HEK293T (cell line): ENCODE measurements around the gene BHLHE41.

Experiments used
- CTCF ChIA-PET: fragments of 350-600 bp; formaldehyde crosslinking; extraction: SDS; loops from one replicate; lab custom pipeline; 2021; ENCODE audit warnings: antibody characterized with exemption, inconsistent platforms; lab: Yijun Ruan, JAX
- POLR2A ChIA-PET: fragments of 350-600 bp; formaldehyde crosslinking; extraction: SDS; loops from one replicate; lab custom pipeline; 2020; ENCODE audit warnings: antibody characterized with exemption, inconsistent platforms; lab: Yijun Ruan, JAX
- DNase-seq: peaks from one replicate; pipeline ENCODE4 v3.0.0; 2012; ENCODE audit warnings: mixed read lengths; ENCODE audit errors: extremely low spot score
- ARNT ChIP-seq: fragments of 450-650 bp; IDR thresholded peaks from 2 replicates; pipeline ENCODE4 v1.6.1; 2017; ENCODE audit warnings: mild to moderate bottlenecking
- BHLHE40 ChIP-seq: fragments of 450-650 bp; IDR thresholded peaks from 2 replicates; pipeline ENCODE4 v1.6.1; 2016; ENCODE audit warnings: mild to moderate bottlenecking, moderate library complexity, borderline replicate concordance
- CTBP1 ChIP-seq: fragments of 450-650 bp; IDR thresholded peaks from 2 replicates; pipeline ENCODE4 v1.6.1; 2016; ENCODE audit warnings: borderline replicate concordance
- ELF4 ChIP-seq: fragments of 450-650 bp; IDR thresholded peaks from 2 replicates; pipeline ENCODE4 v1.6.1; 2017; ENCODE audit warnings: antibody characterized with exemption
- FOXA1 ChIP-seq: fragments of 450-650 bp; IDR thresholded peaks from 2 replicates; pipeline ENCODE4 v1.6.1; 2016; ENCODE audit warnings: mild to moderate bottlenecking
- FOXK2 ChIP-seq: fragments of 450-650 bp; IDR thresholded peaks from 2 replicates; pipeline ENCODE4 v1.6.1; 2016; ENCODE audit warnings: mild to moderate bottlenecking
- FOXM1 ChIP-seq: fragments of 450-650 bp; IDR thresholded peaks from 2 replicates; pipeline ENCODE4 v1.6.1; 2017; ENCODE audit warnings: mild to moderate bottlenecking, borderline replicate concordance
- HDGF ChIP-seq: fragments of 450-650 bp; IDR thresholded peaks from 2 replicates; pipeline ENCODE4 v1.6.1; 2017; ENCODE audit warnings: antibody characterized with exemption, borderline replicate concordance
- L3MBTL2 ChIP-seq: fragments of 450-650 bp; conservative IDR thresholded peaks from 2 replicates; pipeline ENCODE4 v1.6.1; 2016; ENCODE audit warnings: mild to moderate bottlenecking
- LEF1 ChIP-seq: fragments of 450-650 bp; IDR thresholded peaks from 2 replicates; pipeline ENCODE4 v1.6.1; 2017; ENCODE audit warnings: mild to moderate bottlenecking, borderline replicate concordance
- NFRKB ChIP-seq: fragments of 450-650 bp; IDR thresholded peaks from 2 replicates; pipeline ENCODE4 v1.6.1; 2016; ENCODE audit warnings: mild to moderate bottlenecking, moderate library complexity
- SP1 ChIP-seq: fragments of 450-650 bp; IDR thresholded peaks from 2 replicates; pipeline ENCODE4 v1.6.1; 2017
- SUZ12 ChIP-seq: fragments of 450-650 bp; IDR thresholded peaks from 2 replicates; pipeline ENCODE4 v1.6.1; 2016; ENCODE audit warnings: mild to moderate bottlenecking
- TARDBP ChIP-seq: fragments of 450-650 bp; IDR thresholded peaks from 2 replicates; pipeline ENCODE4 v1.6.1; 2016
- ZNF384 ChIP-seq: fragments of 450-650 bp; IDR thresholded peaks from 2 replicates; pipeline ENCODE4 v1.6.1; 2016
- TF ChIP-seq, protein P1 (sequence below): fragments of 450-650 bp; IDR thresholded peaks from 2 replicates; pipeline ENCODE4 v1.6.1; 2016

Gene BHLHE41

DNA sequence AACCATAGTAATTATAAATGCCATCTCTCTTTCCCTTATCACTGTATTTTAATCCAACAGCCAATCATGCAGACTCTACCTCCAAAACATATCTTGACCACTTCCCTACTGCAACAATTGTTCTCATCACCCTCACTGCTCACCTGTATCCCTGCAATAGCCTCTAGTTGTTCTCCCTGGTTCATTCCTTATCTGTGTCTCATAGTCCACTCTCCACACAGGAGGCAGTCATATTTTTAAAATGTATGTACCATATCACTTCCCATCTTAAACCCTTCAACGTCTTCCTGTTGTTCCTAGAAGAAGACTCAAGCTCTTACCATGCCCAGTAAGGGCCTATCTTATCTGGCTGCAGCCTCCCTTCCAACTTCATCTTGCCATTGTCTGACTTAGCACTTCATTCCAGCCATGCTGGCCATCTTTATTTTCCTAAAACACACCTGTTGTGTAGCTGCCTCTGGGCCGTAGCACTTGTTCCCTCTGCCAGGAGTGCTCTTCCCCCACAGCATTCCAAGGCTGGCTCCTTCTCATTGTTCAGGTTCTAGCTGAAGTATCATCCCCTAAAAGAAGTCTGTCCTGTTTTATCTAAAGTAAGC lies 27.8 kb upstream of the BHLHE41 start:
- TF ChIP-seq NFRKB = no peak
- TF ChIP-seq FOXA1 = no peak
- no peak for DNase-seq
- ChIA-PET POLR2A (interaction anchor here (1.0 kb wide), 1 partner anchor 25 kb away, joined by 3 read pairs; no protein-coding TSS in a partner anchor), CTCF (interaction anchor here (1.0 kb wide), 1 partner anchor 12 kb away, joined by 4 read pairs; no protein-coding TSS in a partner anchor)

DNA sequence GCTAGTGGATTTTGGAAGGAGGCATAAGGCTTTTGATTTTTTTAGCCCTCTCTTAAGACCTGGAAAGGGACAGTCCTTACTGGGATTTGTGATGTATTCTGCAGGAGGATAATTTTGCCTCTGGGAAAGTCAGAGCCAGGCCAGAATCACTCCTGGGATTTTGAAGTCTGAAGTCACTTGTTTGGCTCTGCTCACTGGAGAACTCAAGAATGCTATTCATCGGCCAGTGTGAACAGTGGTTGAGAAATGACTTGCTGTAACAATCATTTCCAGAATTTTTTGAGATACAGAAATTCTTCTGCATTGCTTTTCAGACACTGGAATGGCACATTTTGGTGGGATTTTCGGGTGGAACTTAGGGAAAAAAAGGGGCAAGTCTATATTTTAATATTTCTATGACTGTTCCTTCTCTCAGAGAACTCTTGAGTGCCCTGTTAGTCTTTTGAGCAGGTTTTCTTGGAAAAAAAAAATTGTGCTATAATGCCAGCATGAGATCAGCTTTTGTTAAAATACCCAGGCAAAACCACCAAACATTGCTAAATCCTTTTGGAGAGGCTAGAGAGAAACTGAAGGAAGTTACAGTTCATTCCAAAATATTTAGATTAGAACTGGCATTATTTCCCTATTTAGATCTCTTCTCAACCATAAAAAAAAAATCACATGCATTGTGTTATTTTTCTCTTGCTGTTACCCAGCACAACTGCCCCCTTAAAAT lies 26.1 kb upstream of the BHLHE41 start:
- no peak for DNase-seq
- ChIA-PET POLR2A (interaction anchor here (1.2 kb wide), 1 partner anchor 26 kb away, joined by 4 read pairs; the partner anchor contains the start of gene BHLHE41), CTCF (interaction anchor here (0.6 to 1.0 kb wide), 2 partner anchors 16 to 674 kb away, joined by 3 to 4 read pairs; no protein-coding TSS in a partner anchor)
- TF ChIP-seq TARDBP (no peak), LEF1 (no peak), HDGF (no peak), CTBP1 (no peak), BHLHE40 (no peak), FOXA1 (no peak), SP1 (no peak), SUZ12 (no peak), ELF4 (no peak), ZNF384 (no peak), FOXK2 (no peak), ARNT (no peak), FOXM1 (no peak)
- TF ChIP-seq, protein P1, sequence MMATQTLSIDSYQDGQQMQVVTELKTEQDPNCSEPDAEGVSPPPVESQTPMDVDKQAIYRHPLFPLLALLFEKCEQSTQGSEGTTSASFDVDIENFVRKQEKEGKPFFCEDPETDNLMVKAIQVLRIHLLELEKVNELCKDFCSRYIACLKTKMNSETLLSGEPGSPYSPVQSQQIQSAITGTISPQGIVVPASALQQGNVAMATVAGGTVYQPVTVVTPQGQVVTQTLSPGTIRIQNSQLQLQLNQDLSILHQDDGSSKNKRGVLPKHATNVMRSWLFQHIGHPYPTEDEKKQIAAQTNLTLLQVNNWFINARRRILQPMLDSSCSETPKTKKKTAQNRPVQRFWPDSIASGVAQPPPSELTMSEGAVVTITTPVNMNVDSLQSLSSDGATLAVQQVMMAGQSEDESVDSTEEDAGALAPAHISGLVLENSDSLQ = no peak

DNA sequence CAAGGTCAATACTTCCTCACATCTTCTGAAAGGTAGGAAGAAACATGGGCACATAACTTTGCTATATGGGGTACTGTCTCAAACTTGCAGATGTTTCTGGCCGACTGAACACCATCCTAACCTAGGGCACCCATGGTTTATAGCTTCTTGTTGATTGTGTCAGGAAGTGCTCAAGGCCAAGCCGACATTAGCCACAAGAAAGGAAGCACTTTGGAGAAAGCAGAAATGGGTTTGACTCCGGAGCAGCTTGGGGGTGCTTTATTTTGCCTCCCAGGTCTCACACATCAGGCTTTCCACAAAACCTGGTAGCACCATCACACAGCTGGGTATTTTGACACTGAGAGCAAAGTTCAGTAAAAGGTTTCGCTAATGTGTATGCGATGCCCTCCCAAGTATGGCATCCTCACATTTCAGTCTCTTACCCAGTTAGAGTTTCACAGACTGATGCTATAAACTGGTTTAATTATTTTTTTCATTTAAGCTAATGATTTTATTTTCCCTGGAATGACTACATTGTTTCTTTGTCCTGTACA lies 25.2 kb upstream of the BHLHE41 start:
- TF ChIP-seq SUZ12 = no peak
- no peak for TF ChIP-seq L3MBTL2
- TF ChIP-seq CTBP1 = no peak
- TF ChIP-seq NFRKB = no peak
- TF ChIP-seq SP1 = no peak
- ChIA-PET POLR2A (interaction anchor here (1.2 kb wide), 1 partner anchor 25 kb away, joined by 4 read pairs; the partner anchor contains the start of gene BHLHE41), CTCF (interaction anchor here (0.6 to 1.0 kb wide), 2 partner anchors 15 to 674 kb away, joined by 3 to 4 read pairs; no protein-coding TSS in a partner anchor)
- no peak for DNase-seq

DNA sequence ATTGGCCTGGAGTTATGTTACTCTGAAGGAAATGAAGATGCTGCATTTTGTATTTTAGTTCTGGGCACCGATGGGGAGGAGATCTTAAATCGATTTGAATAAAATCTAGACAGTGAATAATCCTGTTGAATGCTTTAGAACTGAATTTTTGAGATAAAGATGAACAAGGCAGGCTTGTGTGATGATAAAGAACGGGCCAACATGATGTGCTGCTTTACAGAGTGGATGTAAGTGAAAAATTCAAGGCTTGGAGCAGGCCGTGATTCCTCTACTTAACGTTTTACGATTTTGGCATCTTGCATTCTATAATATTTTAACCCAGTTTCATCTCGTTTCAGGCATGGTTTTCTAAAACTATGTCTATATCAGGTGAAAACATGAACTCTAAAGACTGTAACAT lies 23.5 kb upstream of the BHLHE41 start:
- POLR2A ChIA-PET = no interaction called here
- TF ChIP-seq ZNF384 = no peak
- no peak for TF ChIP-seq SP1
- no peak for TF ChIP-seq ARNT
- TF ChIP-seq SUZ12 = no peak
- TF ChIP-seq CTBP1 = no peak
- no peak for TF ChIP-seq BHLHE40
- TF ChIP-seq, protein P1 = no peak
- no peak for TF ChIP-seq ELF4
- no peak for TF ChIP-seq HDGF
- TF ChIP-seq TARDBP = no peak
- TF ChIP-seq FOXA1 = no peak
- no peak for TF ChIP-seq L3MBTL2
- TF ChIP-seq LEF1 = no peak
- no peak for TF ChIP-seq FOXM1
- no peak for TF ChIP-seq NFRKB
- CTCF ChIA-PET = no interaction called here
- DNase-seq = no peak

DNA sequence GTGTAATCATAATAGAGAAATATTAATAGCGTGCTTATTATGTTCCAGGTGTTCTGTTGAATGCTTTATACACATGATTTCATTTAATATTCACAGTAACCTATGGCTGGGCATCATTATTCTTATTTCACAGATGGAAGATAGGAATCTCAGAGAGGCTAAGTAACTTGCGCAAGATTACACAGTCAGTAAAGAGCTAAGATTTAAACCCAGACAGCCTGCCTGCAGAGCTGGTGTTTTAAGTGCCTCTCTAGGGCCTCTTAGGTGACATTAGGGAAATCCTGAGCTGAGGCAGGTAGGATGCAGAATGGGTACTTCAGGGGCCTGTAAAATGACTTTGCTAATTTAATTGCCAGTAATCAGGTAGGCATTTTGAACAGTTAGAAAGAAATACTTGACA lies 18.5 kb upstream of the BHLHE41 start:
- ChIA-PET CTCF (interaction anchor here (0.6 kb wide), 3 partner anchors 11 to 471 kb away, joined by 3 read pairs; no protein-coding TSS in a partner anchor), POLR2A (no interaction called here)
- TF ChIP-seq L3MBTL2 (no peak), ZNF384 (no peak), LEF1 (no peak), ARNT (no peak), SUZ12 (no peak), SP1 (no peak), ELF4 (no peak), FOXM1 (no peak), CTBP1 (no peak), NFRKB (no peak), TARDBP (no peak), BHLHE40 (no peak), HDGF (no peak), FOXA1 (no peak)
- TF ChIP-seq, protein P1 = no peak

More for the DNA sequence above, 18.5 kb upstream of the BHLHE41 start:
- DNase-seq = no peak
